ENCODE data around the gene CTDSP2. TPM values are rescaled to one million over a fixed set of nuclear protein-coding genes. Genes with fewer than 3 reads are reported as not detected.

Gene CTDSP2
- total and polyA plus RNA-seq, 7 donors = 85.3 to 183 (median 122) TPM

- H3K4me3 ChIP-seq = peak within 1 kb of the TSS; percentile 66 to 80 (median 70)
- TF ChIP-seq CTCF (IDR thresholded peaks at IDR 0.05) (no peak), POLR2AphosphoS5 (IDR thresholded peaks at IDR 0.05) (no peak), POLR2A (IDR thresholded peaks at IDR 0.05) (no peak), EP300 (IDR thresholded peaks at IDR 0.05) (no peak)
- H3K27me3 ChIP-seq = no peaks in the 10 kb centered on the region
- H3K4me1 ChIP-seq = peaks cover 0 to 20% (median 17%) of the 10 kb centered on the region in 4 donors
- WGBS, 2 donors = 1 to 3% methylated on average over 67 of the region's 67 CpGs
- intact Hi-C loops (cut with DNase I) = no loop called here
- H3K36me3 ChIP-seq = peaks cover 0 to 29% (median 0%) of the 10 kb centered on the region in 4 donors
- H3K9me3 ChIP-seq = no peaks in the 10 kb centered on the region
- peak; percentile 83 for DNase-seq
- peak within 1 kb of the TSS; percentile 91 to 96 (median 93) for H3K27ac ChIP-seq
Measured at GRCh38 chr12:57772429-57773322, 73.9 kb downstream of the CTDSP2 start, which contains the start of gene EEF1AKMT3. EEF1AKMT3 (plus strand) TSS chr12:57772614; CDS start chr12:57772725, 111 bp downstream.

- Histone ChIP-seq H3K27ac (peak within 1 kb of the TSS; percentile 91 to 96 (median 93)), H3K4me3 (peak within 1 kb of the TSS; percentile 66 to 80 (median 70)), H3K4me1 (peaks cover 0 to 23% (median 18%) of the 10 kb centered on the region in 4 donors), H3K27me3 (no peaks in the 10 kb centered on the region), H3K36me3 (peaks cover 0 to 29% (median 0%) of the 10 kb centered on the region in 4 donors), H3K9me3 (no peaks in the 10 kb centered on the region)
- 0 to 1% methylated on average over 28 of the region's 28 CpGs for WGBS, 2 donors
- intact Hi-C loops (cut with DNase I) = no loop called here
- DNase-seq = peak; percentile 98
- peak; percentile 44 to 76 (median 63) for TF ChIP-seq POLR2AphosphoS5 (IDR thresholded peaks at IDR 0.05)
- no peak for TF ChIP-seq CTCF (IDR thresholded peaks at IDR 0.05)
- TF ChIP-seq POLR2A (IDR thresholded peaks at IDR 0.05) = peak in 1 of 2 donors; percentile 20
- peak in 1 of 4 donors; percentile 51 for TF ChIP-seq EP300 (IDR thresholded peaks at IDR 0.05)
Measured at GRCh38 chr12:57771873-57772428, 74.6 kb downstream of the CTDSP2 start, which contains the start of gene METTL1. METTL1 (minus strand) TSS chr12:57772105; CDS start chr12:57772083, 22 bp downstream.

- peaks cover 0 to 5% (median 4%) of the 10 kb centered on the region in 3 donors for H3K27me3 ChIP-seq
- TF ChIP-seq POLR2AphosphoS5 (IDR thresholded peaks at IDR 0.05) (no peak), POLR2A (IDR thresholded peaks at IDR 0.05) (no peak), CTCF (IDR thresholded peaks at IDR 0.05) (no peak), EP300 (IDR thresholded peaks at IDR 0.05) (no peak)
- H3K4me1 ChIP-seq = peaks cover 0 to 29% (median 24%) of the 10 kb centered on the region in 4 donors
- WGBS, 2 donors = 2 to 4% methylated on average over 16 of the region's 16 CpGs
- peaks cover 0 to 29% (median 0%) of the 10 kb centered on the region in 4 donors for H3K36me3 ChIP-seq
- intact Hi-C loops (cut with DNase I) = no loop called here
- H3K27ac ChIP-seq = peak overlapping the region; percentile 91 to 96 (median 93)
- peak overlapping the region; percentile 66 to 80 (median 70) for H3K4me3 ChIP-seq
- peak; percentile 95 for DNase-seq
- H3K9me3 ChIP-seq = no peaks in the 10 kb centered on the region
Measured at GRCh38 chr12:57771236-57771872, 75.2 kb downstream of the CTDSP2 start.

GRCh38 chr12:57770734-57771133 is 75.8 kb downstream of the CTDSP2 start:
- H3K27ac ChIP-seq = peak overlapping the region; percentile 91 to 96 (median 93)
- H3K36me3 ChIP-seq = peaks cover 0 to 24% (median 0%) of the 10 kb centered on the region in 4 donors
- no peaks in the 10 kb centered on the region for H3K9me3 ChIP-seq
- no peak overlapping the region for H3K4me3 ChIP-seq
- TF ChIP-seq POLR2A (IDR thresholded peaks at IDR 0.05) (no peak), CTCF (IDR thresholded peaks at IDR 0.05) (no peak), EP300 (IDR thresholded peaks at IDR 0.05) (no peak), POLR2AphosphoS5 (IDR thresholded peaks at IDR 0.05) (no peak)
- DNase-seq = no peak
- H3K4me1 ChIP-seq = peaks cover 0 to 35% (median 30%) of the 10 kb centered on the region in 4 donors
- 86 to 90% methylated on average over 4 of the region's 4 CpGs for WGBS, 2 donors
- H3K27me3 ChIP-seq = peaks cover 4 to 11% (median 10%) of the 10 kb centered on the region in 3 donors
- intact Hi-C loops (cut with DNase I) = no loop called here

Measured in sigmoid colon (tissue), 7 donors.